Suppressor macrophage treated with lipopolysaccharide for 1 hour (primary cell): ENCODE measurements around the gene ANKS1A.

Experiments used
- DNase-seq, 3 donors: peaks; one replicate each; pipeline ENCODE4 v3.0.0-alpha.2; 2020 to 2022

ANKS1A gene

DNA sequence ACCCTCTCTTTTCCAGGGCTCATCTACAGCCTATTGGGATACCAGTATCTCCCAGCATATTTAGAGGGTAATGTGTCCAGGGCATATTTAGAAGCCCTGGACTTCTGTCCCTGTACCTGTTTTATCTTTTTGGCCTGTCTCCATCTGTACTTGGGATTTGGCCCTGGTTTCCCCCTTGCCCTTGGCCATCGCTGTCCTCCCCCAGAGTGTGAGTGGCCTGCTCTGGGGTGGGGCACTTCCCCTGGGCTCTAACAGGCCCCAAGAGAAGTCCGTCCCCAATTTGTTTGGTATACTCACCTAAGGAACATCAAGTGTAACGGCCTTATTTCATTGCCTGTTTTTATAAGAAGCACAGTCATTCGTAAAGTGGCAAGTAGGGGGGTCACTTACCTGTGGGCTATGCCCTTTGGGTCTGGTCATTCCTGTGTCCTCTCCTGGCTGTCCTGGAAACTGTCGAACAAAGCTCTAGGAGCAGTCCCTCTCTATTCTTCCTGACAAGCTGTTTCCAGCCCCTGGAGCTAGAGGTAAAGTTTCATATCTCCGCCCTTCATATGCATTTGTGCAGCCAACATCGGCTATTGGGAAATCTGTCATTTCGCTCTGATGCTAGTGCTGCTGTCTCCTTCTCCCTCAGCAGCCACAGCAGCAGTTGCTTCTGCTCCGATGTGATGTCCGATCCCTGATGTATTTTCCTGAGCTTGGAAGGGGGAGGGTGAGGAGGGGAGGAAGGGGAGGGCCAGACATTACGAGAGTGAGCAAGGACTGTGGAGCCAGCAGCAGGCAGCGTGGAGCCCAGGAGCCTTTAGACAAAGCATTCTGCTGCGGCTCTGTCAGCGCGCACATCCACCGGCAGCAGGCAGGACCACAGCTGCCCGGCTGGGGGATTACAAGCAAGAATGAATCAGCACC lies 168.6 kb downstream of the ANKS1A start:
- no peak for DNase-seq

DNA sequence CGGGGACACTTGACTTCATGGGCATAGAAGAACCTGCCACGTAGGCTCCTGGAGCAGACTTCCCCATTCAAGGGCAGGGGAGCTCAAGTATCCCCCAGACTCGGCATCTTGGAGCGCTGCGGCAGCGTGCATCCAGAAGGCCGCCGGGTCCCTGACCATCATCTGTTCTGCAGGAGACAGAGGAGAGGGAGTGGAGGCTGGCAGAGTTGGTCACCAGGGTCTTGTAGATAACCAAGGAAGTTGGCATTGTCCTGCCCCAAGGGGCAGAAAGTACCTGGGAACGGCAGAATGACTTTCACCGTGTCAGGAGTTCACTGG lies 169.3 kb downstream of the ANKS1A start:
- DNase-seq, result no peak

GRCh38 chr6:35058865-35059522 lies 169.9 kb downstream of the ANKS1A start:
- no peak for DNase-seq

- DNase-seq, result no peak
These were observed 170.7 kb downstream of the ANKS1A start for GRCh38 chr6:35059596-35060345.

DNA sequence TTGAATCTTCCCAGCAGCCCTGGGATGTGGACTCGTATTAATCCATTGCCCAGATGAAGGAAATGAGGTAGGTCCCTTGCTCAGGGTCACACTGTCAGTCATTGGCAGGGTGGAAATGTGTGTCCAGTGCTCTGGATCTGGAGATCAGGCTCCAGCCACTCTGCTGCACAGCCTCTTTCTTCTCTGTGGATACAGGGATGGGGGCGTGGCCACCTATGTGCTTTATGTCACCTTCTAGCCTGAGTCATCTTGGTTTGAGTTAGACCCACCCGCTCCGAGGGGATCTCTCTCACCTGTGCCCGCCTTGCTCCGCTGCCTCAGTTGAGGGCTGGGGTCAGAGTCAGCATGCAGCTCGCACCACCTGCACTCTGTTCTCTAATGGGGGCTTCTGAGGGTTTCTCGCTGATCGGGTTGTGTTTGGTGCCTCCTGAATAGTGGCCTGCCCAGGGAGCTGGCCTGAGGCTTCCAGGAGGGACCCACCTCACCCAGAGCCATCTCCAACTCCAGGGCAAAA lies 172.1 kb downstream of the ANKS1A start:
- DNase-seq, result no peak

- DNase-seq, result no peak
These were observed 172.8 kb downstream of the ANKS1A start for GRCh38 chr6:35061651-35062410.

GRCh38 chr6:35062676-35063574 lies 173.9 kb downstream of the ANKS1A start:
- no peak for DNase-seq

DNA sequence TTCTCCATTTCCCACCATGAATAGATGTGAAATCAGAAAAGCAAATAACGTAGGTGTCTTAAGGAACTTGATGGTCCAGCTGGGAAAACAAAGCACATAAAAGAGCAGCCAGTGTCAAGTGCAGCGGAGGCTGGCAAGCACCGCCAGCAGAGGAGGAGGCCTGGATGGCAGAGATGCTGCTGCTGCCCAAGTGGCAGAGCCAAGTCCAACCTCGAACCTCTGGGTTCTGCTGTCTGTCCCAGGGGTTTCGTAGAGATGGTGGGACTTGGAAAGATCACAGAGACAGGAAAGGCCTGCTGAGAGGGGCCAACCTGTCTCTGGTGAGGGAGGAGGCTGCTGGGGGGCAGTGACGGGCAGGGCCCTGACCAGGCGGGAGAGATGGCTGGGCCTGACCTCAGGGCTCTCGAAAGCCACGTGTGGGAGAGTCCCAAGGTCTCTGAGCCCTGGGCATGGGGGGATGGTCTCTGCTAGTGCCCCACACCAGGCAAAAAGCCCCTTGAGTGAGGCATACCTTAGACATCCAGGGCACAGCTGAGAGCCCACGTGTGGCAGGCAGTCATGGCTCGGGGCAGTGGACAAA lies 174.7 kb downstream of the ANKS1A start:
- no peak for DNase-seq

DNA sequence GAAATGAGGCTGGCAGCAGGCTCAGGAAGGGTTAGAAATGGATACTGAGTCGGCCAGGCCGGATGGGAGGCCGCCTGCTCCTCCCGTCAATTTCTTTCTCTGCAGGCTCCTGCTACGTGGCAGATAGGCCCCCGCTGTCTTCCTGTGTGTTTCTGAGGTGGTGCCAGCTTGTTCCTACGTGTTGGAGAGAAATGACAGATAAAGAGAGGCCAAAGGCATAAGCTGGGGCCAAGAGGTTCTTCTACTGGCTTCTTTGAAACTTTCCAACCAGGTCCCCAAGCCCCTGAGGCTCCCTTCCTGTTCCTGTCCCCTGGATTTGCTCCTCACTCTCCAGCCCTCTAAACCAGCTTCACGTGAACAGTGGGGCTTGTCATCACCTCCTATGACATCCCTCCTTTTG lies 175.2 kb downstream of the ANKS1A start:
- DNase-seq, result no peak

GRCh38 chr6:35064757-35065440 lies 175.8 kb downstream of the ANKS1A start:
- DNase-seq, result no peak

GRCh38 chr6:35065441-35065800 lies 176.4 kb downstream of the ANKS1A start:
- no peak for DNase-seq

DNA sequence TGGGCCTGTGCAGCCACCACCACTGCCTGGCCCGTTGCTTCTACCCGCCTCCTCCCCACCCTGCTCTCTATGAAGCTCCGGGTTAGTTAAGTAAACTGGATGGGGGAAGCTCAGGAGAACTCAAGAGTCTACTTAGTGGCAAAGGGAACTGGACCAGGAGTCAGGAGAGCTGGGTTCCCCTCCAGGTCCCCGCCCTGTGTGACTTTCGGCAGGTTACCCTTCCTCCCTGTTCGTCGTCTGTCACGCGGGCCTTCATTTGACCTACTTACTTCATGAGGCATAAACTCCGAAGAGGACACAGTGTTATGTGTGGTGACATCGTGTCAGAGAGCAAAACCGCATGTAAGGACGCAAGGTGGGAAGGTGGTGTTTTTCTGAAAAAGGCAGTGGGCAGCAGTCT lies 176.8 kb downstream of the ANKS1A start:
- DNase-seq, result no peak

DNA sequence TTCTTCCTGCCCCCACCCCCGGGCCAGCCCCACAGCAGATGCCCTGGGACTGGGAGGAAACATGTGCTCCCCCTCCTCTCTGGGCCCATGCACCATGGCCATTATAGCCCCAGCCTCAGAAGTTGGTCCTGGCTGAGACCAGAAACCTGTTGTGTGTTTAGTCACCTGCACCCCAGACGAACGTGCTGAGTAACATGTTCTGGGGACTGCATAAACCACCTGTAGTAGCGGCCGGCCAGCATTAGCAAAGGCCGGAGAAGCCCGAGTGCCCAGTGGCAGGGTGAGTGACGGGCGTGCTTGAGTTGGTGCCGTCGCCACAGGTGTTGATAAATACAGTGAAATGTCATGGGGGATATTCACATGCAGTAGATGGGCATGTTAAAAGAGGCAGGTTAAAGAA lies 178.2 kb downstream of the ANKS1A start:
- no peak for DNase-seq

DNA sequence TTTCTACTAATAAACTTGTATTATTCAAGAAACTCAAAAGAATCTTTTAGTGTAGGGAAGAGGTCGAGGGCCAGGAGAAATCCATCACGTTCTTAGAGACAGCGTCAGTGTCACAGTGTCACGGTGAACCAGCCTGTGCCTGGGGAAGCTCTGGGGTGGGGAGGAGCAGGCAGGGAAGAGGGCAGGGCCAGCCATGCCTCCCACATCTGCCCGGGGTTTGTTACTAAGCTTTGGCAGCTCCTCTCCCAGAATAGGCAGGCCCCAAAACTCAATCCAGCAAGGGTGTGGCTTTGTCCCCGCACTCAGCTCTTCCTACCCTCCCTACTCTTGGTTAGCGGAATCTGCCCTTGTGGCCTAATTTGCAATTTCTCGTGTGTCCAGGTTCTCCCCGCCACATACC lies 179.2 kb downstream of the ANKS1A start:
- no peak for DNase-seq

DNA sequence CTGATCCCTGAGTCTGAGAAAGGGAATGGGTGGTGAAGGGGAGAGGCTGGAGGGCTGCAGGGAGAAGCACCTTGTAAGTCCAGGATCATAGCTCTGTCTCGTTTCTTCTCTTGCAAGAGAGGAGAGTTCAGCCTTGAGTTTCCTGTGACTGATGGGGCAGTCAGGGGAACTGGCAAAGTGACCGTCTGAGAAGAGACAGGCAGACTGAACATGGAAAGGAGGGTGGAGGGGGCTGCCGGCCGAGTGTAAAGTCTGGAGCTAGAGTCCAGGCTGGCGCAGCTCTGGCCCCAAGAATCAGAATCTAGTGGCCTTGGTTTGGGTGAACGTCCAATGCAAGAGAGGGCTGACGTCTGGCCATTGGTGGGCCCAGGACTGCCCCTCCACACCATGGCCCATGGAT lies 179.6 kb downstream of the ANKS1A start:
- DNase-seq, result no peak

DNA sequence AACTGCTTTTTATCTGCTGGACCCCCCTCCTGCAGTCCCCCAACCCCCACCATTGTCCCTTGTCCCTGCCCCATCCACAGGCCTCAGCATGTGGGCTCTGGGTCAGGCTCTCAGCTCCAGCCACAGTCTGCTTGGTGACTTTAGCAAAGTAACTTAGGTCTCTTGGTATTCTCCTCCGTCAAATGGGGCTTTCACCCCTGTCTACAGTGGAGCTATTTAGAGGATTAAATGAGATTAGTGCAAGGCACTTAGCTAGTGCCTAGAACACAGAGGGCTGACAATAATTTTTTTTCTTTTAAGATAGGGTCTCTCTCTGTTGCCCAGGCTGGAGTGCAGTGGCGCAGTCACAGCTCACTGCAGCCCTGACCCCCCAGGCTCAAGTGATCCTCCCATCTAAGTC lies 180.2 kb downstream of the ANKS1A start:
- DNase-seq, result no peak

DNA sequence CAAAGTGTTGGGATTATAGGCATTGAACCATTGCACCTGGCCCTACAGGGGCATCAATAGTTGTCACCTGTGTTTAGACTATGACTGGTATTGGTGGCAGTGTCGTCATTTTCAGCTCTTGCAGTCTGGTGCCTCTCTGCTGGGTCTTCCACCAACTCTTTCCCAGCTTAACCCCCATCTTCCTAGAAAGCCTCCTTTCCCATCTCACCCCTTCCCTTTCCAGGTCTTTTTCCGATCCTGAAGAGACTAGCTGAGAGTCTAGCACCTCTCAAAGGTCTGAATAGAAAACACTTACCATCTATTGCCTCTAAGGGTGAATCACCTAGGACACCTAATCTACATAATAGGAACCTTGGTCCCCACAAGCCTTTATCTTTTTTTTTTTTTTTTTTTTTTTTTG lies 181.1 kb downstream of the ANKS1A start:
- no peak for DNase-seq

GRCh38 chr6:35071347-35071994 lies 182.4 kb downstream of the ANKS1A start:
- no peak for DNase-seq

GRCh38 chr6:35072051-35072697 lies 183.1 kb downstream of the ANKS1A start:
- no peak for DNase-seq

GRCh38 chr6:35072698-35073055 lies 183.6 kb downstream of the ANKS1A start:
- no peak for DNase-seq
